Gastrocnemius medialis (tissue), 4 donors: ENCODE measurements around the gene PLCB1. TPM values are rescaled to one million over a fixed set of nuclear protein-coding genes. Genes with fewer than 3 reads are reported as not detected.

ENCODE experiments used
- ATAC-seq, 2 donors: fragments of 150-250 bp; one replicate each; pipeline ENCODE4 v1.9.1; 2016
- DNase-seq, 2 donors: peaks; one replicate each; pipeline ENCODE4 v3.0.0-alpha.2; 2019
- H3K27ac ChIP-seq, 4 donors: fragments of 200-600 bp; sonication (generic); 1 replicate in 1 of 4; 2 replicates in 3 of 4; pipeline ENCODE4 v1.5.1; 2016 to 2018; ENCODE audit warnings: mild to moderate bottlenecking in 2 of 4, moderate library complexity in 1 of 4
- H3K27me3 ChIP-seq, 3 donors: fragments of 200-600 bp; sonication (generic) in 2 of 3; 1 replicate in 1 of 3; 2 replicates in 2 of 3; pipeline versions ENCODE4 v1.5.1 to v1.6.0; 2016 to 2019; ENCODE audit warnings: mild to moderate bottlenecking in 1 of 3, moderate library complexity in 1 of 3
- H3K36me3 ChIP-seq, 2 donors: fragments of 200-600 bp; sonication (generic) in 1 of 2; one replicate each; pipeline ENCODE4 v1.5.1; 2017 to 2018
- H3K4me1 ChIP-seq, 2 donors: fragments of 200-600 bp; sonication (generic) in 1 of 2; one replicate each; pipeline ENCODE4 v1.5.1; 2016 to 2017; ENCODE audit warnings: mild to moderate bottlenecking in 2 of 2
- H3K4me3 ChIP-seq, 4 donors: fragments of 200-600 bp; sonication (generic) in 3 of 4; 1 replicate in 1 of 4; 2 replicates in 3 of 4; pipeline ENCODE4 v1.5.1; 2016 to 2019; ENCODE audit warnings: mild to moderate bottlenecking in 2 of 4
- H3K9me3 ChIP-seq, 3 donors: fragments of 200-600 bp; sonication (generic) in 2 of 3; 1 replicate in 1 of 3; 2 replicates in 2 of 3; pipeline ENCODE4 v1.5.1; 2016 to 2019
- POLR2A ChIP-seq, 2 donors: fragments of 450-650 bp; IDR thresholded peaks; one replicate each; pipeline ENCODE4 v1.6.1; 2017; ENCODE audit warnings: antibody characterized with exemption in 2 of 2, mild to moderate bottlenecking in 2 of 2, moderate library complexity in 2 of 2
- in situ Hi-C, 4 donors: fragments of 200-750 bp; cut with MboI; loops; one replicate each; pipeline versions ENCODE4 v1.15.0 to v1.8.0; 2017; ENCODE audit warnings: low sequenced_read_pairs in 4 of 4
- intact Hi-C: fragments of 100-400 bp; cut with DNase I; formaldehyde crosslinking; loops from one replicate; pipeline ENCODE4 v1.15.1; 2023; ENCODE audit warnings: low total_unique reads
- total RNA-seq, 4 donors: library from RNA; depleted of rRNA; stranded (reverse); fragments of >200 nt; gene quantifications; one replicate each; pipeline versions ENCODE4 v1.1.0 to v1.2.3, GENCODE V29; 2016
- TF ChIP-seq, protein P1 (sequence below), 5 experiments: fragments of 450-650 bp in 3 of 5; fragments of 200-600 bp in 2 of 5; sonication (generic) in 2 of 5; IDR thresholded peaks in 4 of 5; conservative IDR thresholded peaks in 1 of 5; 1 replicate in 4 of 5; 2 replicates in 1 of 5; pipeline ENCODE4 v1.5.1; 2016 to 2019; ENCODE audit warnings: antibody characterized with exemption in 5 of 5, mild to moderate bottlenecking in 3 of 5, moderate library complexity in 3 of 5

Gene PLCB1
- total RNA-seq, 4 donors from 2014 or later = 4.1 to 10.0 (median 7.6) TPM

DNA sequence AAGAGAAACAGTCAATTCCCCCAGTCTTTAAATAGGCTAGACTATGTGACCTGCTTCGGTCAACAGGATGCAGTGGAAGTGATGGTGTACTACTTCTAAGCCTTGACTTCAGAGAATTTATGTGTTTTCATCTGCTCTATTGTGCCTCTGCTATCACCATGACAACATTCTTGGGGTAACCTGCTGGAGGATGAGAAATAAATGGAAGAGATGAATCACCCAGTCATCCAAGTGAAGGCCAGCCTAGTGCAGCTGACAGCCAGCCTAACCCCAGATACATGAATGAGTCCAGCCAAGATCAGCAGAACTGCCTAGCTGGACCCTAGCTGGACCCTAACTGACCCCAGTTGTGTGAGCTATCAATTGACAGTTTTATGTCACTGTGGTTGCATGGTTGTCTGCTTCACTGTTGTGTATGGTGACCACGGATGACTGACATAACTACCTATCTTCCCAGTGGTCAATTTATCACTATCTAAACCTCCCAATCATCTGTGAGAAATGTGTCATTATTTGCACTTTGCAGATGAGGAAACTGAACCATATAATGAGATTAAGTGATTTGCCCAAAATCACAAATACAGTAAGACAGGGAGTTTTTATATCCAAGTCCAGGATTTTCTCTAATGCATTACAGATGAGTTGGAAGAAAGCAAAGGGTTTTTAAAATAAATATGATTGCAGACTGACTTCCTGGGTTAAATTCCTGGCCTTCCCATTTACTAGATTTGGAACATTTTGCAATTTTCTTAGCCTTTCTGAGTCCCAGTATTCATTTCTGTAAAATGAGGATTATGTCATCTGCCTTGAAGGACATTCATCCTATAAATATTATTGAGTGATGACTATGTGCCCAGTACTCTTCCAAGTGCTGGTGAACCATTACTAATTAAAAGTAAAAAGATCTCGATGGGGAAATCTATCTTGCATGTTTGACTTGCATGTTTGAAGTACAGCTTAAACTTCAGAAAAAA lies 800.4 kb downstream of the PLCB1 start:
- TF ChIP-seq, protein P1, sequence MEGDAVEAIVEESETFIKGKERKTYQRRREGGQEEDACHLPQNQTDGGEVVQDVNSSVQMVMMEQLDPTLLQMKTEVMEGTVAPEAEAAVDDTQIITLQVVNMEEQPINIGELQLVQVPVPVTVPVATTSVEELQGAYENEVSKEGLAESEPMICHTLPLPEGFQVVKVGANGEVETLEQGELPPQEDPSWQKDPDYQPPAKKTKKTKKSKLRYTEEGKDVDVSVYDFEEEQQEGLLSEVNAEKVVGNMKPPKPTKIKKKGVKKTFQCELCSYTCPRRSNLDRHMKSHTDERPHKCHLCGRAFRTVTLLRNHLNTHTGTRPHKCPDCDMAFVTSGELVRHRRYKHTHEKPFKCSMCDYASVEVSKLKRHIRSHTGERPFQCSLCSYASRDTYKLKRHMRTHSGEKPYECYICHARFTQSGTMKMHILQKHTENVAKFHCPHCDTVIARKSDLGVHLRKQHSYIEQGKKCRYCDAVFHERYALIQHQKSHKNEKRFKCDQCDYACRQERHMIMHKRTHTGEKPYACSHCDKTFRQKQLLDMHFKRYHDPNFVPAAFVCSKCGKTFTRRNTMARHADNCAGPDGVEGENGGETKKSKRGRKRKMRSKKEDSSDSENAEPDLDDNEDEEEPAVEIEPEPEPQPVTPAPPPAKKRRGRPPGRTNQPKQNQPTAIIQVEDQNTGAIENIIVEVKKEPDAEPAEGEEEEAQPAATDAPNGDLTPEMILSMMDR (IDR thresholded peaks at IDR 0.05 in 4 of 5, conservative IDR thresholded peaks at IDR 0.05 in 1 of 5) = no peak
- no peak for TF ChIP-seq POLR2A (IDR thresholded peaks at IDR 0.05)
- no peaks in the 10 kb centered on the region for H3K27me3 ChIP-seq
- intact Hi-C loops = no loop called here
- ATAC-seq (peak; percentile 32 to 58), DNase-seq (no peak)
- H3K36me3 ChIP-seq = no peaks in the 10 kb centered on the region
- H3K27ac ChIP-seq = peak overlapping the region in 3 of 4 donors; percentile 40 to 53 (median 45)
- in situ Hi-C loops = no loop called here
- no peak overlapping the region for H3K4me3 ChIP-seq
- peaks cover 6 to 10% of the 10 kb centered on the region in 2 donors for H3K4me1 ChIP-seq
- H3K9me3 ChIP-seq = no peaks in the 10 kb centered on the region

DNA sequence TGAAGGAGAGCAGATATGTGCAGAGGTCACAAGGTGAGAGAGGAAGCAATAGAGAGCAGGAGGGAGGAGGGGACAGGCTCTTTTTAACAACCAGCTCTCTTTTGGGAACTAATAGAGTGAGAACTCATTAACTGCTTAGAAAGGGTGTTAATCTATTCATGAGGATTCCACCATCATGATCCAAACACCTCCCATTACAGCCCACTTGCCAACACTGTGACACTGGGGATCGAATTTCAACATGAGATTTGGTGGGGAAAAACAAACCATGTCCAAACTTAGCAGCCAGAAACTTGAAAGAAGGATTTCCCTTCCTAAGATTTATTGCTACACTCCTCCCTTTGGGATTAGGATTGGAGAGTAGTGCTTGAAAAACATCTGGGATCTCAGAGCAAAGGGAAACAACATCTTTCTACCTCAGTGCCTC lies 801.3 kb downstream of the PLCB1 start:
- in situ Hi-C loops (no loop called here), intact Hi-C loops (no loop called here)
- Histone ChIP-seq H3K36me3 (no peaks in the 10 kb centered on the region), H3K27me3 (no peaks in the 10 kb centered on the region), H3K4me1 (peaks cover 10 to 11% of the 10 kb centered on the region in 2 donors), H3K9me3 (no peaks in the 10 kb centered on the region), H3K27ac (peak overlapping the region; percentile 32 to 53 (median 42)), H3K4me3 (no peak overlapping the region)
- TF ChIP-seq, protein P1 (IDR thresholded peaks at IDR 0.05 in 4 of 5, conservative IDR thresholded peaks at IDR 0.05 in 1 of 5) = no peak
- TF ChIP-seq POLR2A (IDR thresholded peaks at IDR 0.05) = no peak
- ATAC-seq = peak; percentile 61 to 76
- DNase-seq = peak in 1 of 2 donors; percentile 39

DNA sequence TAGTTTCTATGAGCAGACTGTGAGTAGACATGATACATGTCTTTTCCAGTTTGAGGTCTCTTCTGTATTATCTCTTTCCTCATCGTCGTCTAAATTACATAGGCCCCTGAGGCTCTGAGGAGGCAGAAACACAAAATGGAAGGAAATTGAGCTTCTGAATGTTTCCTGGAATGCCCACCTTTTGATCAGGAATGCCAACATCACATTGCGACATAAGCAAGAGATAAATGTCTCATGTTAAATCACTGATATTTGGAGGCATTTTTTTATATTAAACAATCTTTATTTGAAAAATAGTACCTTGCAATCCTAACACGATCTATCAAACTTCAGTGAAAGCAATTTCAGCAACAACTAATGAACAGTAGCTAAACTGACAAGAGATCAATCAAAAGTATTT lies 802.3 kb downstream of the PLCB1 start:
- Histone ChIP-seq H3K27ac (peak overlapping the region in 2 of 4 donors; percentile 26 to 46), H3K4me3 (no peak overlapping the region), H3K9me3 (no peaks in the 10 kb centered on the region), H3K27me3 (no peaks in the 10 kb centered on the region), H3K36me3 (no peaks in the 10 kb centered on the region), H3K4me1 (peaks cover 10 to 11% of the 10 kb centered on the region in 2 donors)
- intact Hi-C loops = no loop called here
- no peak for ATAC-seq
- in situ Hi-C loops = no loop called here
- TF ChIP-seq, protein P1 (IDR thresholded peaks at IDR 0.05 in 4 of 5, conservative IDR thresholded peaks at IDR 0.05 in 1 of 5) = no peak
- no peak for TF ChIP-seq POLR2A (IDR thresholded peaks at IDR 0.05)
- no peak for DNase-seq

Other genes starting within 250 kb of the PLCB1 start
- under 1 TPM in 2 of 4 donors, not detected in 2; 0.23 to 0.40 TPM for gene HAO1, start 191.8 kb upstream of the PLCB1 start, total RNA-seq
- 10 to 100 TPM; 43.6 to 65.3 (median 55.0) TPM for gene TMX4, start 112.5 kb upstream of the PLCB1 start, total RNA-seq